HepG2 (cell line): Measurements from ENCODE around the gene SLC29A2. TPM values are rescaled to one million over a fixed set of nuclear protein-coding genes. Genes with fewer than 3 reads are reported as not detected.

Source experiments
- ATF2 ChIP-seq: sonication (generic); formaldehyde crosslinking; IDR thresholded peaks from 2 replicates; pipeline ENCODE4 v1.4.0; 2020; ENCODE audit warnings: missing genetic modification reagents
- EED ChIP-seq: sonication (generic); formaldehyde crosslinking; IDR thresholded peaks from 2 replicates; pipeline ENCODE4 v1.5.0; 2020; ENCODE audit warnings: mild to moderate bottlenecking, missing genetic modification reagents
- HDAC2 ChIP-seq: sonication (generic); formaldehyde crosslinking; IDR thresholded peaks from 2 replicates; pipeline ENCODE4 v1.4.0; 2020; ENCODE audit warnings: missing genetic modification reagents
- HMGXB4 ChIP-seq, 2 experiments: sonication (generic) in 1 of 2; formaldehyde crosslinking in 1 of 2; IDR thresholded peaks; 2 replicates each; pipeline versions ENCODE4 v1.4.0 to v1.6.1; 2018 to 2020; ENCODE audit warnings: missing genetic modification reagents in 2 of 2, borderline replicate concordance in 1 of 2, low read depth in 1 of 2, mild to moderate bottlenecking in 1 of 2, missing biosample characterization in 1 of 2
- IRF2 ChIP-seq: IDR thresholded peaks from 2 replicates; pipeline ENCODE4 v1.6.1; 2018; ENCODE audit warnings: missing genetic modification reagents, missing compliant biosample characterization
- MXD1 ChIP-seq: sonication (generic); formaldehyde crosslinking; IDR thresholded peaks from 2 replicates; pipeline ENCODE4 v1.4.0; 2020; ENCODE audit warnings: mild to moderate bottlenecking, missing genetic modification reagents
- NFATC3 ChIP-seq: sonication (generic); formaldehyde crosslinking; IDR thresholded peaks from 2 replicates; pipeline ENCODE4 v1.5.1; 2020; ENCODE audit warnings: mild to moderate bottlenecking, missing genetic modification reagents
- NFKBIZ ChIP-seq: IDR thresholded peaks from 2 replicates; pipeline ENCODE4 v1.6.1; 2018; ENCODE audit warnings: missing genetic modification reagents, missing compliant biosample characterization
- NRL ChIP-seq: sonication (generic); formaldehyde crosslinking; IDR thresholded peaks from 2 replicates; pipeline ENCODE4 v1.5.0; 2020; ENCODE audit warnings: missing genetic modification reagents, mild to moderate bottlenecking, moderate library complexity, borderline replicate concordance
- PAX8 ChIP-seq: sonication (generic); formaldehyde crosslinking; IDR thresholded peaks from 2 replicates; pipeline ENCODE4 v1.8.0; 2022; ENCODE audit warnings: mild to moderate bottlenecking, missing genetic modification reagents, borderline replicate concordance
- THRA ChIP-seq: sonication (generic); formaldehyde crosslinking; IDR thresholded peaks from 2 replicates; pipeline ENCODE4 v1.4.0; 2020; ENCODE audit warnings: missing genetic modification reagents, borderline replicate concordance
- ZBTB14 ChIP-seq: sonication (generic); formaldehyde crosslinking; IDR thresholded peaks from 2 replicates; pipeline ENCODE4 v1.4.0; 2020; ENCODE audit warnings: missing genetic modification reagents
- ZEB1 ChIP-seq: IDR thresholded peaks from 2 replicates; pipeline ENCODE4 v1.6.1; 2012; ENCODE audit warnings: mild to moderate bottlenecking, low read depth, inconsistent platforms; ENCODE audit not compliant: insufficient replicate concordance
- ZNF232 ChIP-seq: sonication (generic); formaldehyde crosslinking; IDR thresholded peaks from 2 replicates; pipeline ENCODE4 v1.4.0; 2020; ENCODE audit warnings: missing genetic modification reagents, borderline replicate concordance
- ZNF235 ChIP-seq: sonication (generic); formaldehyde crosslinking; IDR thresholded peaks from 2 replicates; pipeline ENCODE4 v1.8.1; 2023; ENCODE audit warnings: mild to moderate bottlenecking, missing genetic modification reagents, borderline replicate concordance
- ZNF562 ChIP-seq: sonication (generic); formaldehyde crosslinking; IDR thresholded peaks from 2 replicates; pipeline ENCODE4 v1.8.0; 2022; ENCODE audit warnings: missing genetic modification reagents, borderline replicate concordance
- ZNF567 ChIP-seq: sonication (generic); formaldehyde crosslinking; IDR thresholded peaks from 2 replicates; pipeline ENCODE4 v1.8.1; 2023; ENCODE audit warnings: mild to moderate bottlenecking, missing genetic modification reagents, borderline replicate concordance
- ZNF639 ChIP-seq: conservative IDR thresholded peaks from 2 replicates; pipeline ENCODE4 v1.6.1; 2018; ENCODE audit warnings: missing genetic modification reagents
- ZNF749 ChIP-seq: sonication (generic); formaldehyde crosslinking; IDR thresholded peaks from 2 replicates; pipeline ENCODE4 v1.8.0; 2022; ENCODE audit warnings: mild to moderate bottlenecking, missing genetic modification reagents, moderate library complexity, borderline replicate concordance
- polyA plus RNA-seq, 8 experiments: library from polyadenylated mRNA; depleted of rRNA in 3 of 8; stranded (reverse) in 7 of 8; unstranded in 1 of 8; fragments of >200 nt; fragmentation: Illumina TruSeq in 4 of 8; extraction: Trizol in 4 of 8; gene quantifications; 2 replicates each; pipeline versions ENCODE4 v1.2.1 to v1.2.3, GENCODE V29; 2011 to 2016; ENCODE audit warnings: low read depth in 4 of 8, missing spikeins in 1 of 8, mixed read lengths in 1 of 8; ENCODE audit not compliant: insufficient read depth in 1 of 8
- total RNA-seq, 5 experiments: library from RNA; depleted of rRNA; stranded (reverse); fragments of >200 nt; fragmentation: Illumina TruSeq; extraction: Trizol; gene quantifications; 2 replicates each; pipeline ENCODE4 v1.2.3, GENCODE V29; 2016; ENCODE audit warnings: low read depth in 1 of 5

SLC29A2 gene
- total and polyA plus RNA-seq, 2 of the 13 experiments (the other 11 are each of a cell fraction or from before 2014, with no cell fraction given), result 0.63 to 0.66 TPM

- TF ChIP-seq THRA (CRISPR knock-in tag) (0 out of 2 replicates have a peak, but pooled peaks have one; percentile 15), ZNF235 (CRISPR knock-in tag) (peak; percentile 72; the same call in 1 of the 2 replicates), ZNF562 (CRISPR knock-in tag) (no peak), MXD1 (CRISPR knock-in tag) (peak; percentile 72; the same call in 1 of the 2 replicates), ZEB1 (no peak), HMGXB4 (CRISPR knock-in tag; IDR thresholded peaks at IDR 0.05; ENCODE audit: borderline replicate concordance in 1 of 2, low read depth in 1 of 2) (no peak), IRF2 (CRISPR knock-in tag) (peak; percentile 11; the same call in 1 of the 2 replicates), NFATC3 (CRISPR knock-in tag) (no peak), ZNF567 (CRISPR knock-in tag) (no peak), NRL (CRISPR knock-in tag) (no peak), EED (no peak), ZNF749 (CRISPR knock-in tag) (0 out of 2 replicates have a peak, but pooled peaks have one; percentile 4), ATF2 (0 out of 2 replicates have a peak, but pooled peaks have one; percentile 1), ZBTB14 (CRISPR knock-in tag) (no peak), HDAC2 (CRISPR knock-in tag) (0 out of 2 replicates have a peak, but pooled peaks have one; percentile 6), ZNF232 (peak; percentile 15; the same call in 1 of the 2 replicates), PAX8 (no peak), NFKBIZ (0 out of 2 replicates have a peak, but pooled peaks have one; percentile 22), ZNF639 (CRISPR knock-in tag) (no peak)
Observed at GRCh38 chr11:66312549-66313320, 58.8 kb downstream of the SLC29A2 start (continued).
